AG09319 (cell line): ENCODE data around the gene PRKG1.

ENCODE experiments used
- DNase-seq: peaks from one replicate; pipeline ENCODE4 v3.0.0-alpha.2; 2010; ENCODE audit warnings: low read depth; ENCODE audit errors: extremely low read depth
- CTCF ChIP-seq: IDR thresholded peaks from 2 replicates; pipeline ENCODE4 v1.5.1; 2011; ENCODE audit warnings: low read depth, mild to moderate bottlenecking, inconsistent platforms, low read length, moderate library complexity

The PRKG1 gene

GRCh38 chr10:51045871-51046270, 28.4 kb upstream of the PRKG1 start:
- no peak for TF ChIP-seq CTCF
- no peak for DNase-seq

GRCh38 chr10:51046654-51047053, 27.6 kb upstream of the PRKG1 start:
- TF ChIP-seq CTCF = no peak
- DNase-seq = no peak

GRCh38 chr10:51047857-51048256, 26.4 kb upstream of the PRKG1 start:
- DNase-seq = no peak
- TF ChIP-seq CTCF = peak; percentile 39

GRCh38 chr10:51048792-51049191, 25.5 kb upstream of the PRKG1 start:
- DNase-seq = no peak
- no peak for TF ChIP-seq CTCF

- no peak for TF ChIP-seq CTCF
- DNase-seq = no peak
Observed at GRCh38 chr10:51052163-51052562, 22.1 kb upstream of the PRKG1 start.

- no peak for TF ChIP-seq CTCF
- no peak for DNase-seq
Observed at GRCh38 chr10:51057925-51058324, 16.4 kb upstream of the PRKG1 start.

GRCh38 chr10:51063166-51063565, 11.1 kb upstream of the PRKG1 start:
- TF ChIP-seq CTCF = no peak
- no peak for DNase-seq
